Heart left ventricle (tissue), 13 donors: ENCODE results near the gene RIPK4.

Experiments used
- POLR2A ChIP-seq, 2 donors: fragments of 450-650 bp; IDR thresholded peaks; one replicate each; pipeline ENCODE4 v1.6.1; 2017; ENCODE audit warnings: antibody characterized with exemption in 2 of 2, mild to moderate bottlenecking in 2 of 2, moderate library complexity in 2 of 2
- TF ChIP-seq, protein P1 (sequence below), 12 donors: fragments of 200-600 bp; sonication (generic) in 4 of 12; IDR thresholded peaks; one replicate each; pipeline versions ENCODE4 v1.5.0 to v1.8.0; 2018 to 2022; ENCODE audit warnings: antibody characterized with exemption in 12 of 12, mild to moderate bottlenecking in 5 of 12
- donor health status: ischemic (EF 13 %, LVEDD 7.1; RV severe dilation, severe dysfunction).
- donor health status: DM: no; HTN: yes; CAD: no.
- donor health status: DM: no; HTN: no; CAD: no.
- donor health status: ischemic (EF 25% LVEDD 6.9; RV normal size, moderate dysfunction).
- donor health status: ischemic (EF 25% LVEDD 5.7; RV mildly dilated, moderate dysfunction).
- donor health status: ischemic (EF 35%, LVEDD 5.7; RV mildly dilated, moderate dysfunction).
- donor health status: nonischemic (EF 11% LVEDD 7.7; RV severe dilation, severe dysfunction).
- donor health status: DM: yes; HTN: yes; CAD: no.
- donor health status: PGD.
- donor health status: ischemic (EF 29% LVEDD 5.4; RV normal size, mild dysfunction).
- donor health status: nonischemic (EF 23%, LVEDD 6.1; RV moderate dilation, normal function).

DNA sequence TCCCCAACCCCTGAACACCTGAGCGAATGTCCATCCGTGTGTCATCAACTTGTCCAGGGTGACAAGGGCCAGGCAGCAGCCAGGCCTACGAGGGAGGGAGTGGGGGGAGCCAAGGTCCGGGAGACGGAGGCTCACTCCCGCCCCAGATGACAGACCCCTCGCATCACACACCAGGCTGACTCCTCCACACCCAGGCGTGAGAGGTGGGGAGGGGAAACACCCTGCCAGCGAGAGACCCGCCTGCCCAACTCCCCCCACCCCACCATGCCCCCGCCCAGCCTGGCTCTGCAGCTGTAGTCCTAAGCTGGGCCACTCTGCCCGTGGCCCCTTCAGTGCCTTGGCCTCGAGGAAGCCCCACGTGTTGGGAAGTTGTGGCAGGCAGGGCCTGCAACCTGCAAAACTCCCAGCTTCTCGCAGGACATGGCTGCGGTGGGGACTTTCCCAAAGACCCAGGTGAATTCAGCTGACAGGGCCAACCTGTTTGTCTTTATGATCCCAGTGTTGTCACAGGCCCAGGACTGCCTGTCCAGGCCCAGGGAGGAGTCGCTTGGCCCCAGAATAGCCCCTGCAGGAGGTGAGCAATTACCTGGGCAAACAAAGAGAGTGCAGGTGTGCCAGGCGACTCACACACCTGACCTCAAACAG lies 62.9 kb downstream of the RIPK4 start:
- TF ChIP-seq, protein P1, sequence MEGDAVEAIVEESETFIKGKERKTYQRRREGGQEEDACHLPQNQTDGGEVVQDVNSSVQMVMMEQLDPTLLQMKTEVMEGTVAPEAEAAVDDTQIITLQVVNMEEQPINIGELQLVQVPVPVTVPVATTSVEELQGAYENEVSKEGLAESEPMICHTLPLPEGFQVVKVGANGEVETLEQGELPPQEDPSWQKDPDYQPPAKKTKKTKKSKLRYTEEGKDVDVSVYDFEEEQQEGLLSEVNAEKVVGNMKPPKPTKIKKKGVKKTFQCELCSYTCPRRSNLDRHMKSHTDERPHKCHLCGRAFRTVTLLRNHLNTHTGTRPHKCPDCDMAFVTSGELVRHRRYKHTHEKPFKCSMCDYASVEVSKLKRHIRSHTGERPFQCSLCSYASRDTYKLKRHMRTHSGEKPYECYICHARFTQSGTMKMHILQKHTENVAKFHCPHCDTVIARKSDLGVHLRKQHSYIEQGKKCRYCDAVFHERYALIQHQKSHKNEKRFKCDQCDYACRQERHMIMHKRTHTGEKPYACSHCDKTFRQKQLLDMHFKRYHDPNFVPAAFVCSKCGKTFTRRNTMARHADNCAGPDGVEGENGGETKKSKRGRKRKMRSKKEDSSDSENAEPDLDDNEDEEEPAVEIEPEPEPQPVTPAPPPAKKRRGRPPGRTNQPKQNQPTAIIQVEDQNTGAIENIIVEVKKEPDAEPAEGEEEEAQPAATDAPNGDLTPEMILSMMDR (IDR thresholded peaks at IDR 0.05), result no peak
- no peak for TF ChIP-seq POLR2A (IDR thresholded peaks at IDR 0.05)
